Progenitor cell of endocrine pancreas (in vitro differentiated cells): Measurements from ENCODE around the gene PDPN. TPM values are rescaled to one million over a fixed set of nuclear protein-coding genes. Genes with fewer than 3 reads are reported as not detected.

Experiments
- DNase-seq: peaks from one replicate; pipeline ENCODE4 v3.0.0; 2021; ENCODE audit warnings: low spot score; ENCODE audit not compliant: unreplicated experiment
- H3K27ac Mint-ChIP-seq: 2 replicates; pipeline ENCODE4 v1.8.0; 2021; ENCODE audit warnings: mild to moderate bottlenecking, moderate library complexity, mixed read lengths
- H3K27me3 Mint-ChIP-seq: 2 replicates; pipeline ENCODE4 v1.8.0; 2021; ENCODE audit warnings: mixed read lengths
- H3K36me3 Mint-ChIP-seq: 2 replicates; pipeline ENCODE4 v1.8.0; 2022; ENCODE audit warnings: mixed read lengths; ENCODE audit not compliant: insufficient read depth
- H3K4me1 Mint-ChIP-seq: 2 replicates; pipeline ENCODE4 v1.8.0; 2021; ENCODE audit warnings: low read depth, mixed read lengths
- H3K4me3 Mint-ChIP-seq: 2 replicates; pipeline ENCODE4 v1.8.0; 2021; ENCODE audit warnings: low read depth, mild to moderate bottlenecking, moderate library complexity, mixed read lengths
- H3K9me3 Mint-ChIP-seq: 2 replicates; pipeline ENCODE4 v1.8.0; 2021; ENCODE audit warnings: low read depth, mixed read lengths
- long read RNA-seq: library from polyadenylated mRNA; unstranded; transcript quantifications from one replicate; pipeline ENCODE4 v2.0.0, GENCODE V29; 2020
- total RNA-seq: library from RNA; stranded (reverse); gene quantifications from 2 replicates; pipeline ENCODE4 v1.2.1, GENCODE V29; 2021
- TF ChIP-seq, protein P1 (sequence below): fragments of 200-600 bp; sonication (generic); IDR thresholded peaks from one replicate; pipeline ENCODE4 v1.5.0; 2021; ENCODE audit warnings: antibody characterized with exemption, mild to moderate bottlenecking; ENCODE audit not compliant: unreplicated experiment

Gene PDPN, protein sequence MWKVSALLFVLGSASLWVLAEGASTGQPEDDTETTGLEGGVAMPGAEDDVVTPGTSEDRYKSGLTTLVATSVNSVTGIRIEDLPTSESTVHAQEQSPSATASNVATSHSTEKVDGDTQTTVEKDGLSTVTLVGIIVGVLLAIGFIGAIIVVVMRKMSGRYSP
- 9.5 and 13.9 TPM in 2 replicates for total RNA-seq
- long read RNA-seq, transcript PDPN-202 (6 exons, 2,801 nt) = major isoform, 10 of 21 reads
- long read RNA-seq, transcript PDPN-201 (6 exons, 3,104 nt) = minor isoform, 9 of 21 reads
- long read RNA-seq, partial matches to known transcripts = 0 of 21 reads
- long read RNA-seq, other reads (novel, unspliced or antisense) = 2 of 21 reads

DNA sequence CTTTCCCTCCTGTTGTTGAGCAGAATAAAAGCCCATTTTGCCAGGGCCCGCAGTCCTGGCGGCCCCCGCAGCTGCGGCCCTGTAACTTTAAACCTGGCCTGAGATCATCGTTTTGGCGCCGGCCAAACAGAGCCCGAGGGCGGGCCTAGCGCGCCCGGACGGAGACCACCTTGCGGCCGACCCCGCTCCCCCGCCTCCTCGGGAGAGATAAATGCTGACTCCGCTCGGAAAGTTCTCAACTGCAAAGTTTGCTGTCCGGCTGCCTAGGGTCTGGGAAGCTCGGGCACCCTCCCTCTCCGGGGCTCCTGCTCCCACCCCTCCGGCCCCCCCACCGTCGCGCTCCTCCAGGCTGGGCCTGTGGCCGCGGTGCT is at the start of gene PDPN:
PDPN (plus strand) TSS at position 238 of the 371 bp plus-strand sequence. CDS start 202 bp downstream, outside the sequence.
- H3K4me1 Mint-ChIP-seq = peaks cover 6% of the 10 kb centered on the region
- DNase-seq = peak; percentile 37
- peak within 1 kb of the TSS; percentile 74 for H3K27ac Mint-ChIP-seq
- TF ChIP-seq, protein P1, sequence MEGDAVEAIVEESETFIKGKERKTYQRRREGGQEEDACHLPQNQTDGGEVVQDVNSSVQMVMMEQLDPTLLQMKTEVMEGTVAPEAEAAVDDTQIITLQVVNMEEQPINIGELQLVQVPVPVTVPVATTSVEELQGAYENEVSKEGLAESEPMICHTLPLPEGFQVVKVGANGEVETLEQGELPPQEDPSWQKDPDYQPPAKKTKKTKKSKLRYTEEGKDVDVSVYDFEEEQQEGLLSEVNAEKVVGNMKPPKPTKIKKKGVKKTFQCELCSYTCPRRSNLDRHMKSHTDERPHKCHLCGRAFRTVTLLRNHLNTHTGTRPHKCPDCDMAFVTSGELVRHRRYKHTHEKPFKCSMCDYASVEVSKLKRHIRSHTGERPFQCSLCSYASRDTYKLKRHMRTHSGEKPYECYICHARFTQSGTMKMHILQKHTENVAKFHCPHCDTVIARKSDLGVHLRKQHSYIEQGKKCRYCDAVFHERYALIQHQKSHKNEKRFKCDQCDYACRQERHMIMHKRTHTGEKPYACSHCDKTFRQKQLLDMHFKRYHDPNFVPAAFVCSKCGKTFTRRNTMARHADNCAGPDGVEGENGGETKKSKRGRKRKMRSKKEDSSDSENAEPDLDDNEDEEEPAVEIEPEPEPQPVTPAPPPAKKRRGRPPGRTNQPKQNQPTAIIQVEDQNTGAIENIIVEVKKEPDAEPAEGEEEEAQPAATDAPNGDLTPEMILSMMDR = no peak
- no peaks in the 10 kb centered on the region for H3K36me3 Mint-ChIP-seq
- H3K9me3 Mint-ChIP-seq = no peaks in the 10 kb centered on the region
- H3K27me3 Mint-ChIP-seq = peaks cover 54% of the 10 kb centered on the region
- H3K4me3 Mint-ChIP-seq = peak within 1 kb of the TSS; percentile 83

DNA sequence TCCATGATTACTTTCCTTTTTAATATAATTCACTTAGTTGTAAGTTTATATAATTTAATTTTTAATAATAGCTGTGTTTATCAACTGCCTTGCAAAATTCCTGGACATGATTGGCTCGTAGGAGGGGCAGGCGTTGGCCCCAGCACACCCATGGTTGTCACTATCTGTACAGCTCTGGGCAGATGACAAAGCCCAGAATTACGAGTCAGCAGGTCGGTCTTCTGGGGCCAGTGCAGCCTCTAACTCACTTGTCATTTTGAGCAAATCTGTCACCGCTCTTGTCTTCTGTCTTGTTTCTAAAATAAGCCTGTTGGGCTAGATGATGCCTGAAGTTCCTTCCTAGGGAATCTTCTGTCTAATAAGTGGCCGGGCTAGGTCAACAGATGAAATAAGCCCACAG is 48.4 kb upstream of the PDPN start:
- no peaks in the 10 kb centered on the region for H3K9me3 Mint-ChIP-seq
- no peaks in the 10 kb centered on the region for H3K36me3 Mint-ChIP-seq
- H3K4me1 Mint-ChIP-seq = no peaks in the 10 kb centered on the region
- no peak overlapping the region for H3K27ac Mint-ChIP-seq
- no peak for DNase-seq
- TF ChIP-seq, protein P1 = no peak
- H3K27me3 Mint-ChIP-seq = no peaks in the 10 kb centered on the region
- H3K4me3 Mint-ChIP-seq = no peak overlapping the region

DNA sequence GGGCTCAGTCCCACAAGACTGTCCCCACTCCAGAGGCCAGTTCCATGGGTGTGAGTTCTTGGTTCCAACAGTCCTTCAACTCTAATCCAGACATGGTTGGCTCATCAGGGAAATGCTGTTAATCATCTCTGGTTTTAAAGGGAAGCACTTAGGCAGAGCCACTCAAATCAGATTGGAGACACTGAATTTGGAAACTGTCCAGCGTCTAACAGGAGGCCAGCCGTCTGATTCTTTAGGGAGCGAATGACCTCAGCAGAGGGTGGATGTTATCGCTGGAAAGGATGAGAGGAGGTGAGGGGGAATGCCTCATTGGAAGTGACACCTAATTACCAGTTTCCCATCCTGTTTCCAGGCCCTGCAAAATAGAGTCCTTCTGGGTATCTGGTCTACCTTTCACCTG is 47.1 kb upstream of the PDPN start:
- H3K27me3 Mint-ChIP-seq = no peaks in the 10 kb centered on the region
- H3K9me3 Mint-ChIP-seq = no peaks in the 10 kb centered on the region
- no peak overlapping the region for H3K27ac Mint-ChIP-seq
- no peak overlapping the region for H3K4me3 Mint-ChIP-seq
- TF ChIP-seq, protein P1 = no peak
- H3K4me1 Mint-ChIP-seq = no peaks in the 10 kb centered on the region
- no peak for DNase-seq
- H3K36me3 Mint-ChIP-seq = no peaks in the 10 kb centered on the region

DNA sequence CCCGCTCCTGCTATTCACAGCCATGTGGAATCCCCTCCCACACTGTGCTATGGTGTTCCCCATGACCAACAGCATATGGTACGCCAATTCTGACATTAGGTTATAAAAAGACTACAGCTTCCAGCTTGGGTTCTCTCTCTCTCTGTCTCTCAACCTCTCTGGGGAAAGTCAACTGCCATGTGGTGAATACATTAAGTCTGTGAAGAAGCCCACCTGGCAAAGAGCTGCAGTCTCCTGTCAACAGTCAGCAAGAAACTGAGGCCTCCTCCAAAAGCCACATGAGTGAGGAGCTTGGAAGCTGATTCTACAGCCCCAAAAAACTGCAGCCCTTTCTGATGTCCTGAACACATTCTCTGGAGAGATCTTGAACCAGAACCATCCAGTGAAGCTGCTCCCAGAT is 44.8 kb upstream of the PDPN start:
- no peaks in the 10 kb centered on the region for H3K36me3 Mint-ChIP-seq
- H3K9me3 Mint-ChIP-seq = no peaks in the 10 kb centered on the region
- H3K4me3 Mint-ChIP-seq = no peak overlapping the region
- H3K4me1 Mint-ChIP-seq = no peaks in the 10 kb centered on the region
- no peak for DNase-seq
- H3K27ac Mint-ChIP-seq = no peak overlapping the region
- TF ChIP-seq, protein P1 = no peak
- H3K27me3 Mint-ChIP-seq = no peaks in the 10 kb centered on the region

DNA sequence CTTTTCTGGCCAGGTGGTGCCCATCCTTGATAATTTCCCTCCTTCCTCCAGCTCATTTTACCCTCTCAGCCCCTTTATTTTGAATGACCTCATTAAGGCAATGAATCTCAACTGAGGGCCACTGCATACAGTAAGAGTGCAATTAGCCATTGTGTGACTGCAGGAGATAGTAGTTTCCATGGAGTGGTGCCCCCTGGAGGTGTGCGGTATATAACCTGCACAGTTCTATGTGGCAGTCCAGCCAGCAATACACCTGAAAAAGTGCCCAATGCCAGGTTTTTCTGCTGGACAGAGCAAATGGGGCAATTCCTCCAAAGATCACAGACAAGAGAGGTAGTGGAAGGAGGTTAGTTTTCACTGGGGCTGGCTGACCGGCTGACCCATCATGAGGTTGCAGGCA is 43.9 kb upstream of the PDPN start:
- Mint-ChIP-seq H3K36me3 (no peaks in the 10 kb centered on the region), H3K4me1 (no peaks in the 10 kb centered on the region), H3K27ac (no peak overlapping the region), H3K27me3 (no peaks in the 10 kb centered on the region), H3K4me3 (no peak overlapping the region), H3K9me3 (no peaks in the 10 kb centered on the region)
- TF ChIP-seq, protein P1 = no peak
- no peak for DNase-seq
